ENCODE measurements around the gene LAMA1.

DNA sequence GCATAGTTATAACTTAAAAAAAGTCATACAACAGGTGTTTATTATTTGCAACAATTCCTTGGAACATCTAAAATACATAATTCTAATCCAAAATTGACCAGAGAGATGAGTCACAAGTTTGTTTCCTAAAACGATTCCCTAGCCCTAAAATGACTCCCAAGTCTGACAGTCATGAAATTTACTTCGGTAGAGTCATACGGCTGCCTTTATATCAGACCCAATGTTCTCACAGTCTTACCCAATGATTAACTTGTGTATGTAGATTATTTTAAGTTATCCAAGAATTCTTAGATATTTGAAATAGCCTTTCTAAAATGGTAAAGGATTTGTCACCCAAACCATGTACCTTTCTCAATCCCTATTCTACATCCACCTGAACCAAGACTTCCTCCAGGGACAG, 174.9 kb downstream of the LAMA1 start:
- TF ChIP-seq, protein P1, sequence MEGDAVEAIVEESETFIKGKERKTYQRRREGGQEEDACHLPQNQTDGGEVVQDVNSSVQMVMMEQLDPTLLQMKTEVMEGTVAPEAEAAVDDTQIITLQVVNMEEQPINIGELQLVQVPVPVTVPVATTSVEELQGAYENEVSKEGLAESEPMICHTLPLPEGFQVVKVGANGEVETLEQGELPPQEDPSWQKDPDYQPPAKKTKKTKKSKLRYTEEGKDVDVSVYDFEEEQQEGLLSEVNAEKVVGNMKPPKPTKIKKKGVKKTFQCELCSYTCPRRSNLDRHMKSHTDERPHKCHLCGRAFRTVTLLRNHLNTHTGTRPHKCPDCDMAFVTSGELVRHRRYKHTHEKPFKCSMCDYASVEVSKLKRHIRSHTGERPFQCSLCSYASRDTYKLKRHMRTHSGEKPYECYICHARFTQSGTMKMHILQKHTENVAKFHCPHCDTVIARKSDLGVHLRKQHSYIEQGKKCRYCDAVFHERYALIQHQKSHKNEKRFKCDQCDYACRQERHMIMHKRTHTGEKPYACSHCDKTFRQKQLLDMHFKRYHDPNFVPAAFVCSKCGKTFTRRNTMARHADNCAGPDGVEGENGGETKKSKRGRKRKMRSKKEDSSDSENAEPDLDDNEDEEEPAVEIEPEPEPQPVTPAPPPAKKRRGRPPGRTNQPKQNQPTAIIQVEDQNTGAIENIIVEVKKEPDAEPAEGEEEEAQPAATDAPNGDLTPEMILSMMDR (conservative IDR thresholded peaks at IDR 0.05; ENCODE audit: low read length) = no peak
- no peak for TF ChIP-seq EZH2phosphoT487 (IDR thresholded peaks at IDR 0.05; ENCODE audit: borderline replicate concordance)

All from Loucy (cell line).